DND-41 (cell line): ENCODE results near the gene FDX1.
"Not testable (repeated sequence)": the region's sequence is repeated elsewhere in the genome, so short reads cannot be mapped to it uniquely, and the experiment has no call there.

Experiments
- ATAC-seq: fragments of 200-7000 bp; cut with Tn5 transposase; 3 replicates; pipeline ENCODE4 v1.9.1; 2021; ENCODE audit warnings: low read depth; ENCODE audit not compliant: insufficient read depth
- DNase-seq: peaks from one replicate; pipeline ENCODE4 v3.0.0-alpha.2; 2020
- H2AFZ ChIP-seq: 2 replicates; pipeline ENCODE4 v1.6.0; 2012; ENCODE audit warnings: low read depth, low read length
- H3K27ac ChIP-seq: 2 replicates; pipeline ENCODE4 v1.5.1; 2012; ENCODE audit warnings: low read length, inconsistent platforms
- H3K27me3 ChIP-seq: fragments of 200-600 bp; sonication (generic); 2 replicates; pipeline ENCODE4 v1.6.0; 2012; ENCODE audit warnings: low read length, mild to moderate bottlenecking, inconsistent platforms; ENCODE audit not compliant: insufficient read depth, poor library complexity
- H3K36me3 ChIP-seq: 2 replicates; pipeline ENCODE4 v1.5.1; 2012; ENCODE audit warnings: low read length, inconsistent platforms; ENCODE audit not compliant: insufficient read depth
- H3K4me1 ChIP-seq: 2 replicates; pipeline ENCODE4 v1.5.1; 2012; ENCODE audit warnings: mild to moderate bottlenecking, low read length; ENCODE audit not compliant: insufficient read depth
- H3K4me2 ChIP-seq: 2 replicates; pipeline ENCODE4 v1.6.0; 2012; ENCODE audit warnings: mild to moderate bottlenecking, moderate library complexity, low read length, inconsistent platforms; ENCODE audit not compliant: insufficient read depth
- H3K4me3 ChIP-seq, 2 experiments: fragments of 200-600 bp in 1 of 2; shearing (Covaris generic) in 1 of 2; 2 replicates each; pipeline ENCODE4 v1.5.1; 2012 to 2016; ENCODE audit warnings: inconsistent platforms in 2 of 2, low read length in 2 of 2, mild to moderate bottlenecking in 2 of 2, low read depth in 1 of 2, moderate library complexity in 1 of 2
- H3K79me2 ChIP-seq: 2 replicates; pipeline ENCODE4 v1.6.0; 2012; ENCODE audit warnings: low read length, inconsistent platforms; ENCODE audit not compliant: insufficient read depth
- H3K9ac ChIP-seq: 2 replicates; pipeline ENCODE4 v1.6.0; 2012; ENCODE audit warnings: low read depth, mild to moderate bottlenecking, inconsistent platforms, low read length, moderate library complexity
- H3K9me3 ChIP-seq: 2 replicates; pipeline ENCODE4 v1.5.1; 2012; ENCODE audit warnings: low read length, moderate library complexity, mild to moderate bottlenecking, inconsistent platforms; ENCODE audit not compliant: insufficient read depth, severe bottlenecking
- H4K20me1 ChIP-seq: 2 replicates; pipeline ENCODE4 v1.6.0; 2012; ENCODE audit warnings: low read length; ENCODE audit not compliant: insufficient read depth
- CTCF ChIP-seq: IDR thresholded peaks from 2 replicates; pipeline ENCODE4 v1.5.1; 2012; ENCODE audit warnings: borderline replicate concordance, low read length, moderate library complexity, mild to moderate bottlenecking; ENCODE audit not compliant: poor library complexity, severe bottlenecking; ENCODE audit errors: extremely low read depth
- EZH2 ChIP-seq: IDR thresholded peaks from 3 replicates; pipeline ENCODE4 v1.6.1; 2012; ENCODE audit warnings: borderline replicate concordance, low read depth, mild to moderate bottlenecking, moderate library complexity, low read length, inconsistent platforms; ENCODE audit not compliant: severe bottlenecking

FDX1 gene

GRCh38 chr11:110409174-110409573, 20.6 kb upstream of the FDX1 start:
- Histone ChIP-seq H3K4me3 (no peak overlapping the region), H3K79me2 (no peaks in the 10 kb centered on the region), H3K9ac (no peak overlapping the region), H3K27ac (no peak overlapping the region), H2AFZ (no peak overlapping the region), H3K27me3 (no peaks in the 10 kb centered on the region), H3K4me2 (no peak overlapping the region), H3K36me3 (no peaks in the 10 kb centered on the region), H3K9me3 (no peaks in the 10 kb centered on the region), H4K20me1 (no peaks in the 10 kb centered on the region), H3K4me1 (no peaks in the 10 kb centered on the region)
- no peak for DNase-seq
- TF ChIP-seq CTCF: no peak
- no peak for TF ChIP-seq EZH2
- no peak for ATAC-seq

- no peak overlapping the region for H3K4me3 ChIP-seq
- H3K4me2 ChIP-seq: no peak overlapping the region
- no peak for DNase-seq
- no peak overlapping the region for H3K27ac ChIP-seq
- no peaks in the 10 kb centered on the region for H3K9me3 ChIP-seq
- H2AFZ ChIP-seq: no peak overlapping the region
- H3K4me1 ChIP-seq: no peaks in the 10 kb centered on the region
- H3K79me2 ChIP-seq: no peaks in the 10 kb centered on the region
- H3K27me3 ChIP-seq: no peaks in the 10 kb centered on the region
- no peak for TF ChIP-seq EZH2
- H3K36me3 ChIP-seq: no peaks in the 10 kb centered on the region
- no peak overlapping the region for H3K9ac ChIP-seq
- ATAC-seq: no peak
- no peaks in the 10 kb centered on the region for H4K20me1 ChIP-seq
Observed at GRCh38 chr11:110410651-110411050, 19.1 kb upstream of the FDX1 start.

- Histone ChIP-seq H3K79me2 (no peaks in the 10 kb centered on the region), H3K36me3 (no peaks in the 10 kb centered on the region), H3K27ac (no peak overlapping the region), H3K4me3 (no peak overlapping the region), H3K9me3 (no peaks in the 10 kb centered on the region), H2AFZ (no peak overlapping the region), H3K4me2 (no peak overlapping the region), H3K4me1 (no peaks in the 10 kb centered on the region), H3K9ac (no peak overlapping the region), H4K20me1 (no peaks in the 10 kb centered on the region), H3K27me3 (no peaks in the 10 kb centered on the region)
- ATAC-seq (no peak), DNase-seq (no peak)
- no peak for TF ChIP-seq CTCF
- no peak for TF ChIP-seq EZH2
Observed at GRCh38 chr11:110415081-110415480, 14.7 kb upstream of the FDX1 start.

GRCh38 chr11:110421658-110422057, 8.1 kb upstream of the FDX1 start:
- H2AFZ ChIP-seq, H4K20me1 ChIP-seq, H3K36me3 ChIP-seq, H3K9me3 ChIP-seq, ATAC-seq, H3K79me2 ChIP-seq, H3K27me3 ChIP-seq, DNase-seq, H3K9ac ChIP-seq, H3K4me3 ChIP-seq, H3K27ac ChIP-seq, H3K4me2 ChIP-seq, H3K4me1 ChIP-seq: not testable (repeated sequence)
